Right atrium auricular region (tissue), 2 donors: ENCODE data around the gene KIAA1217. TPM values are rescaled to one million over a fixed set of nuclear protein-coding genes. Genes with fewer than 3 reads are reported as not detected.

Experiments used
- DNase-seq: peaks from one replicate; pipeline ENCODE4 v3.0.0-alpha.2; 2019; ENCODE audit warnings: low spot score
- H3K27ac ChIP-seq, 2 donors: fragments of 200-600 bp; sonication (generic); 1 replicate in 1 of 2; 2 replicates in 1 of 2; pipeline ENCODE4 v1.5.1; 2016 to 2019
- H3K27me3 ChIP-seq, 2 donors: fragments of 200-600 bp; sonication (generic); one replicate each; pipeline versions ENCODE4 v1.5.1 to v1.6.0; 2017 to 2019
- H3K36me3 ChIP-seq: fragments of 200-600 bp; sonication (generic); one replicate; pipeline ENCODE4 v1.5.1; 2016
- H3K4me1 ChIP-seq, 2 donors: fragments of 200-600 bp; sonication (generic); one replicate each; pipeline versions ENCODE4 v1.5.1 to v1.6.0; 2017 to 2019
- H3K4me3 ChIP-seq, 2 donors: fragments of 200-600 bp; sonication (generic); 1 replicate in 1 of 2; 2 replicates in 1 of 2; pipeline ENCODE4 v1.5.1; 2017 to 2019; ENCODE audit warnings: mild to moderate bottlenecking in 1 of 2, moderate library complexity in 1 of 2
- H3K9me3 ChIP-seq, 2 donors: fragments of 200-600 bp; sonication (generic); one replicate each; pipeline ENCODE4 v1.5.1; 2019
- total RNA-seq, 2 donors: library from RNA; depleted of rRNA; stranded (reverse); fragments of >200 nt; gene quantifications; one replicate each; pipeline ENCODE4 v1.1.0, GENCODE V29; 2016
- TF ChIP-seq, protein P1 (sequence below), 2 donors: fragments of 200-600 bp; sonication (generic); IDR thresholded peaks; one replicate each; pipeline ENCODE4 v1.5.1; 2019; ENCODE audit warnings: antibody characterized with exemption in 2 of 2

KIAA1217 gene
- total RNA-seq, 2 donors from 2014 or later: 24.0 to 33.3 TPM

DNA sequence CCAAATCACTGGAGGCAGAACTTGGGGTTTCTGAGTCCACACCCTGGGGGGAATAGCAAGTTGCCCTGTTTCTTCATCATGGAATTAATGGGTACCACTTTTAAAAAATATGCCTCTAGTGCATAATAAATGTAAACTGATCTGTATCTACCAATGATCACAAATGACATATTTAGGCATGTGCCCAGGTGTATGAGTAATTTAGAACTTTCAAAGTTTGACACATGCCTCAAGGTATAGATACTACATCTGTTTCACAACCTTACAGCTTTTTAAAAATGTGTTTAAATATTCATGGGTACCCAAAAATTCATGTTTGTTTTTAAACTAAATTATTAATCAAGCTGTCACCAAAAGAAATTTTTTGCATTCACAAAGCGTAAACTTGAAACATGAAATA is 226.0 kb downstream of the KIAA1217 start:
- H3K9me3 ChIP-seq: no peaks in the 10 kb centered on the region
- H3K36me3 ChIP-seq: peaks cover 10% of the 10 kb centered on the region
- no peak overlapping the region for H3K27ac ChIP-seq
- no peaks in the 10 kb centered on the region for H3K27me3 ChIP-seq
- H3K4me3 ChIP-seq: no peak overlapping the region
- peaks cover 0 to 3% of the 10 kb centered on the region in 2 donors for H3K4me1 ChIP-seq
- TF ChIP-seq, protein P1, sequence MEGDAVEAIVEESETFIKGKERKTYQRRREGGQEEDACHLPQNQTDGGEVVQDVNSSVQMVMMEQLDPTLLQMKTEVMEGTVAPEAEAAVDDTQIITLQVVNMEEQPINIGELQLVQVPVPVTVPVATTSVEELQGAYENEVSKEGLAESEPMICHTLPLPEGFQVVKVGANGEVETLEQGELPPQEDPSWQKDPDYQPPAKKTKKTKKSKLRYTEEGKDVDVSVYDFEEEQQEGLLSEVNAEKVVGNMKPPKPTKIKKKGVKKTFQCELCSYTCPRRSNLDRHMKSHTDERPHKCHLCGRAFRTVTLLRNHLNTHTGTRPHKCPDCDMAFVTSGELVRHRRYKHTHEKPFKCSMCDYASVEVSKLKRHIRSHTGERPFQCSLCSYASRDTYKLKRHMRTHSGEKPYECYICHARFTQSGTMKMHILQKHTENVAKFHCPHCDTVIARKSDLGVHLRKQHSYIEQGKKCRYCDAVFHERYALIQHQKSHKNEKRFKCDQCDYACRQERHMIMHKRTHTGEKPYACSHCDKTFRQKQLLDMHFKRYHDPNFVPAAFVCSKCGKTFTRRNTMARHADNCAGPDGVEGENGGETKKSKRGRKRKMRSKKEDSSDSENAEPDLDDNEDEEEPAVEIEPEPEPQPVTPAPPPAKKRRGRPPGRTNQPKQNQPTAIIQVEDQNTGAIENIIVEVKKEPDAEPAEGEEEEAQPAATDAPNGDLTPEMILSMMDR (IDR thresholded peaks at IDR 0.05): no peak
- DNase-seq: no peak

DNA sequence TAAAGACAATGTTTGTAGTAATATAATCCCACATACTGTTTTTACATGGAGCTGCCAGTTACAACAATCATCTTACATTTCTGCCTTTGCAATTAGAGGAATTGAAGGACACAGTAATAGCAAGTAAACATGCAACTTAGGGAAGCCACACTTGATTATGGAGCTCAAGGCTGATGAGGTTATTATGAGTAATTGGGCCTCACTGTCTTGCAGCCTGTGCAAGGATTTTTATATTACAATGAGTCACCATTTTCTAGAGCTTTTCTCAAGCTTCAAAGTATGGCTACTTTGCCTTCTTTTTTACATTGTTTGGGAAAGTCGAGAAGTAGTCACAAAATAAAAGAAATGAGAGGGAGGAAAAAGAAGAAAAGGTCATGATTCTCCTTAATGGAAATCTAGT is 226.4 kb downstream of the KIAA1217 start:
- no peak overlapping the region for H3K27ac ChIP-seq
- H3K27me3 ChIP-seq: no peaks in the 10 kb centered on the region
- H3K4me1 ChIP-seq: peaks cover 0 to 3% of the 10 kb centered on the region in 2 donors
- TF ChIP-seq, protein P1 (IDR thresholded peaks at IDR 0.05): no peak
- no peak overlapping the region for H3K4me3 ChIP-seq
- H3K9me3 ChIP-seq: no peaks in the 10 kb centered on the region
- H3K36me3 ChIP-seq: peaks cover 10% of the 10 kb centered on the region
- no peak for DNase-seq

DNA sequence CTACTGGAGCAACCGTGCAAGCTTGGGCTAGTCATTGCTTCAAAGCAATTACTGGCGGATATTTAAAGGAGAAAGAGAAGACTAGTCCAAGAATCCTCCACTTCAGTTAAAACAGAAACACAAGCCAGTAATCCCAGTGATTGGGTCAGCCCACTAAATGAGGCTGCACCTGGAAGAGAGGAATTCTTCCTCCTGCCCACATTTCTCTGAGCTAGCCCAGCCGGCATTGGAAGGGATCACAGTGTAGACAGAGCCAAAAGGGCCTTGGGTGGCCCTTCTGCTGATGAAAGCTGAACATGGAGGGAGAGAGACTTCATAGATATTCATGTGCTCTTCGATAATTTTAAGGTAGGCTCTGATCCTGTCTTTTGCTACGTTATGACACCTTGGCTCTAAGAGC is 228.4 kb downstream of the KIAA1217 start:
- Histone ChIP-seq H3K27ac (no peak overlapping the region), H3K9me3 (no peaks in the 10 kb centered on the region), H3K4me3 (no peak overlapping the region), H3K4me1 (peaks cover 0 to 3% of the 10 kb centered on the region in 2 donors), H3K36me3 (peaks cover 10% of the 10 kb centered on the region), H3K27me3 (no peaks in the 10 kb centered on the region)
- no peak for DNase-seq
- TF ChIP-seq, protein P1 (IDR thresholded peaks at IDR 0.05): no peak

DNA sequence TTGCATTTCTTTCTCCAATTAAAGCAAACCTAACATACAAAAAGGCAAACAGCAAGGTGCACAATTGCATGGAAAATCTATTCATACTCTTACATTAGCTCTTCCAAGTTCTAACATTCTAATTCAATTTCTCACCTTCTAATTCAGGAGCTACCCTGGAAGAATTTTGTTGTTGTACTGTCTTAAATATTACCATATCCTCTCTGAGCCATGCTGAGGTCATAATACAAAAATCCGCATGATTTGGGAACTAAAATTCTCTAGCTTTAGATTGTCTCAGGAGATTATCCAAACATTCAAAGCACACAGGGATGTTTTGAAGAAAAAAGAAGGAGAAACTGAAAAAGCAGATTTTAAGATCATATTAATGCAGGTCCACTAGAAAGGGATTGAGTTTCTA is 229.9 kb downstream of the KIAA1217 start:
- H3K4me1 ChIP-seq: peaks cover 0 to 3% of the 10 kb centered on the region in 2 donors
- no peak overlapping the region for H3K27ac ChIP-seq
- H3K36me3 ChIP-seq: peaks cover 6% of the 10 kb centered on the region
- no peak for DNase-seq
- H3K4me3 ChIP-seq: no peak overlapping the region
- H3K27me3 ChIP-seq: no peaks in the 10 kb centered on the region
- no peaks in the 10 kb centered on the region for H3K9me3 ChIP-seq
- TF ChIP-seq, protein P1 (IDR thresholded peaks at IDR 0.05): no peak

DNA sequence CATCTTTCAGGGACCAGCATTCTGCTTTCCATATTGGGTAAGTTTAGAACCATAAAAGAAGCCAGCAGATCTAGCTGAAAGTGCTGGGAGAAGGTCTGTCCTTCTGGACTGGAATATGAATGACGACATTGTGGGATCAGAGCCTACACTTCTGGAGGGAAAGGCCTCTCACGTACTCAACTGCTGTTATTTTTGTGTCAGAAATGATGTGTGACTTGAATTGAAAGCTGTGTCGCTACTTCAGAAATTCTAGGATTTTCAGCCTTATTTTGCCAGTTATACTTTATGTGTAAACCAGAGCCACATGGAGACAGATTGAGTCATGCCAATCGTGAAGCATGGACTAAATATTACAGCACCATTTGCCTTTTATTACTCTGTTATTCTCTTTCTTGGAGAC is 231.0 kb downstream of the KIAA1217 start:
- Histone ChIP-seq H3K4me1 (peaks cover 0 to 3% of the 10 kb centered on the region in 2 donors), H3K9me3 (no peaks in the 10 kb centered on the region), H3K27me3 (no peaks in the 10 kb centered on the region), H3K36me3 (no peaks in the 10 kb centered on the region), H3K27ac (no peak overlapping the region), H3K4me3 (no peak overlapping the region)
- TF ChIP-seq, protein P1 (IDR thresholded peaks at IDR 0.05): no peak
- no peak for DNase-seq
